HG02885 (cell line): Measurements from ENCODE around the gene HDHD5.
"Not testable (repeated sequence)": the region's sequence is repeated elsewhere in the genome, so short reads cannot be mapped to it uniquely, and the experiment has no call there.

ENCODE experiments used
- ATAC-seq: cut with Tn5 transposase; IDR thresholded peaks from one replicate; pipeline ENCODE4 v1.9.1; 2021; ENCODE audit warnings: mild to moderate bottlenecking; ENCODE audit not compliant: unreplicated experiment, poor library complexity

HDHD5 gene

DNA sequence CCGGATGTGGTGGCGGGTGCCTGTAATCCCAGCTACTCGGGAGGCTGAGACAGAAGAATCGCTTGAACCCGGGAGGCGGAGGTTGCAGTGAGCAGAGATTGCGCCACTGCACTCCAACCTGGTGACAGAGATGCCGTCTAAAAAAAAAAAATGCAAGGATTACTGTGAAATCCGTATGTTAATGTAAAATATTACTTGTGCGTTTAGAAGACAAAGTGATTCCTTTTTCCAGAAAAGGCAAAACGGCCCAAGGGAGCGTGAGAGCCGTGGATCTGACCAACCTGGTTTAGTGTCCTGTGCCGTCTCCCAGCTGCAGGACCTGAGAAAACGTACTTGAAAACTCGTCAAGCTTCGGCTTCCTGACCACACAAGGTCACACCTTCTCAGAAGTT is 905 bp downstream of the HDHD5 start:
- ATAC-seq = no peak

DNA sequence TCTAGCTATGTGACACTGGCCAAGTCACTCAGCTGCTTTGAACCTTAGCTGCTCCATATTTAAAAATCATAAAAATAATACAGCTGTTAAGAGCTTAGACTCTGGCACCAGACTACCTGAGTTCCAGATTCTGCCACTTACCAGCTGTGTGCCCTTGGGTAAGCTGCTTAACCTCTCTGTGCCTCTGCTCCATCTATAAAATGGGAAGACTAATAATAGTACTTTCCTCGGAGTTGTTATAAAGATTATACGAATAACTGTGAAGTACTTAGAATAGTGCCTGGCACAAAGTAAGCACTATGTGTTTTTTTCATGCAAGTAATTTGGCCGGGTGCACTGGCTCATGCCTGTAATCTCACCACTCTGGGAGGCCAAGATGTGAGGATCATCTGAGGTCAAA is 1.4 kb downstream of the HDHD5 start:
- no peak for ATAC-seq

DNA sequence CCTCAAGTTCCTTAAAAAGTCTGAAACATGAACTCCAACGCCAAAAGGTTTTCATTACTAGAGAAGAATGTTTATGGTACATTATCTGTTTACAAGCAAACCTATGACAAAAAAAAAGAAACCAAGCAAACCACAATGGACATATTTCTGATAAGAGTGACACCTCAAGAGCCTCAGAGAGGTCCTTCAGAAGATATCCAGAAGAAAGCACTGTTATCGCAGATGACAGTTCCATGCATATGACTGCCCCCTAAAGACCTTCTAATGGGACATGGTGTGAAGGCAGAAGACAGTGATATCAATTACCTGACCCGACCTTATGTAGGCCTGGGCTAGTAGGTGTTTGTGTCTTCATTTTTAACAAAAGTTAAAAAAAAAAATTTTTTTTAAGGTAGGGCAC is 3.1 kb downstream of the HDHD5 start:
- ATAC-seq = no peak

DNA sequence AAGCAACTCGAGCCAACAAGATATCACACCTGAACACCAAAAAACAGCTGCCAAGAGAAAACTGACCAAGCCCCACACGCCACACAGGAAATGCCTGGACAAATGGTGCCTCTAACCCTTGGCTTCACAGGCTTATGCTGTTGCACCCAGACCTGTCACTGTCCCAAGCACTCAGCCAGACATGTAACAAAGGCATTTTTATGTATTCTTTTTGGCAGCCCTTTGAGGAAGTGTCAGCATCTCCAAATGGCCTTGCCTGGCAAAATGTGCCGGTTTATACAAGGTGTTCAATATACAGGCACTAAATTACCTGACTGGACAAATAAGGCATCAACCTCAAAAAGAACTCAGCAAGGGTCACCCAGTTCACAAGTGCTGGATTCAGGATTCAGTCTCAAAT is 6.1 kb downstream of the HDHD5 start:
- ATAC-seq = no peak

DNA sequence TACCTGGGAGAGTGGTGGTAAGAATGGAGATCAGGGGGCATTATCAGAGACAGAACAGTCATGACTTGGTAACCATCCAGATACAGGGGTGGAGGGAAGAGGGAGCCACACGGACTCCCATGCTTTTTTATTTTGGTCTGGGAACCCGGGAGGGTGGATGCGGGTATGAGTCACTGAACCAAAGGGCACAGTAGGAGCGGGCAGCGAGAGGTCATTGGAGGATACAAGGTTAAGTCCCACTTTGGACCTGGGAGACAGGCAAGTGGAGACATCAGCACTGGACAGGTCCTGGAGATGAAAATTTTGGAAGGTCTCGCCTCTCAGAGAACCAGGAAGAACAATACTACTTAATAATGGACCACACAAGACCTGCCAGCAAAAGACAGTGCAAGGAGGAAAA is 6.7 kb downstream of the HDHD5 start:
- ATAC-seq = no peak

DNA sequence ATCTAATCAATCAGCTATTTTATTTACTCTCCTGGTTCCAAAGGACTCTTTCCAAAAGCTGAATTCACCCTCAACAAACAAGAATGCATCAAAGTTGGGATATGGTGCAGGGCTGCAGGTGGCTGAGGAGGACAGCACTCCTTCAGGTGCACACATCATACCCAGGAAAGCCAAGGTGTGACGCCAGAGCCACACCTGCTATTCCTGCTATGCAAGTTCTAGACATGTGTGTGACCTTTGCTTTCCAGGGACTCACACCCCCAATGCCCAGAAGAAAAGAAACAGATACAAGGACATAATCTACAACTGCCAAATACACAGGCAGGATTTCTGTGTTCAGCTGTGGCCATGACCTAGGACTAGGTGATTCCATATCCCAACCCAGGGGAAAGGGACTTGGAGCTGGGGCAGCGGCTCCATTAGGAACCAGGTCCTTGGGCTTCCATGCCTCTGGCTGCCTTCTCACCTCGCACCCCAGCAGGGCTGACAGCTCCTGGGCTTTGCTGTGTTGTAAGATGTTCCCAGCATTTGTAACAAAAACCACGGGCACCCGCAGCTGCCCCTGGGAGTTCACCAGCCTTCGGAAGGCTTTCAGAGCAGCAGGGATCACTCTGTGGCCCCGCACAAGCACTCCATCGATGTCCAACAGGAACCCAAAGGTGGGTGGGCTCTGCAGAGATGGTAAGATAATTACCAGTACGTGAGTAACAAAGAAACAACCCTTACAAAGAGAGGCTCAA is 9.8 kb downstream of the HDHD5 start:
- no peak for ATAC-seq

DNA sequence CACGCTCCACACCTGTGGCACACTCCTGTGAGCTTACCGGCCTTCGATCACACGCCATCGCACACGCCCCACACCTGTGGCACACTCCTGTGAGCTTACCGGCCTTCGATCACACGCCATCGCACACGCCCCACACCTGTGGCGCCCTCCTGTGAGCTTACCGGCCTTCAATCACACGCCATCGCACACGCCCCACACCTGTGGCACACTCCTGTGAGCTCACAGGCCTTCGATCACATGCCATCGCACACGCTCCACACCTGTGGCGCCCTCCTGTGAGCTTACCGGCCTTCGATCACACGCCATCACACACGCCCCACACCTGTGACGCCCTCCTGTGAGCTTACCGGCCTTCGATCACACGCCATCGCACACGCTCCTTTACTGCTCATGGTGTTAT is 11.6 kb downstream of the HDHD5 start:
- ATAC-seq = not testable (repeated sequence)

DNA sequence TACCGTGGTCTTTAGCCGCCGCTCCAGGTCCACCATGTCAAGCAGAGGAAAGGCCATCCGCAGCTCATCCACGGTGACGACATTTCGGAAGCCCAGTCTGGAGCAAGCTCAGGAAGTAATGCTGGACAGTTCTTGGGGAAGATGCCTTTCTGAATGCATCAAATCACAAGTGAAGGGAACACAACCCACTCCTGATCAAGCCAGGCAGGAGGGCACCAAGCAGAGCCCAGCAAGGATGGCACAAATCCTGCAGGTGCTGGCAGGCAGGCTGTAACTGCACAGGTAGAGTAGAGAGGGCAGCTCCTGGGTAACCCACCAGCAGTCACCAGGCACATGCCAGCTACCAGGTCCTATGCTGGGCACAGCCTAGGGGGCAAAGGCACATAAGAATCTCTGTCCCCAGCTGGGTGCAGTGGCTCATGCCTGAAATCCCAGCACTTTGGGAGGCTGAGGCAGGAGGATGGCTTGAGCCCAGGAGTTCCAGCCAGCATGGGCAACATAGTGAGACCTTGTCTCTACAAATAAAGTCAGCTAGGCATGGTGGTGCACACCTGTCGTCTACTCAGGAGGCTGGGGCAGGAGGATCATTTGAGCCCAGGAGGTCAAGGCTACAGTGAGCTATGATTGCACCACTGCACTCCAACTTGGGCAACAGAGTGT is 13.9 kb downstream of the HDHD5 start:
- ATAC-seq = no peak

DNA sequence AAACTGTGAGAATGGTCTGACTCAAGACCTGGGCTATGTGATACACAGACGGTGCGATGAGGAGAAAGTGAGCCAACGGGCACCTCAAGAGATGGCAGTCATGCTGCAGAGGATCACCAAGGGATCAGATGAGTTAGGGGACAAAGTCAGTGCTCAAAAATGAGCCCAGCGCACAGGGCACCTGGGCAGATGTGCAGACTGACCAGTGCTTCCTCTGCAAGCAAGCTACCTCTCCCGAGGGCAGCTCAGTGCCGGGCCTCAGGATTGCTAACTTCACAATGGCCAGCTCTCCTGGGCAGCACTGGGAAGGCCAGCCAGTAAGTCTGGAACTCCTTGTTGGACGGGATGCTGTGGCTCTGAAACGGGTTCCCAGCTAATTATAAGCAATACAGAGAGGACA is 15.3 kb downstream of the HDHD5 start:
- no peak for ATAC-seq

DNA sequence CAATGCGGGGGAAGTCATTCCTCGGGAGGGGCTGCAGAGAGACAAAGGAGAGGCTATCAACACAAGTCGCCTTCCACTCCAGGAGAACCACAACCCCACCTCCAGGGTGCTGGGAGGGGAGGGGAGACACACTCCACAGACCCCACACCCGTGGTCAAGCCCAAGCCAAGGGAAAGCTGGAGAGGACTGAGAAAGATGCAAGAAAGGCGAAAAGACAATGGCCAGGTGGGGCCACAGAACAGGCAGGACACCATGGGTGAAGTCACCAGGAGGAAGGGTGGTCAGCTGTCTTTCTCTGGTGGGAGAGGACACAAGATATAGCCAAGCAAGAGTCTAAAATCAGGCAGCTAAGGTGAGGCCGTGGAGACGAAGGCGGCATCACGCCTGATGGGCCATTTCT is 16.0 kb downstream of the HDHD5 start:
- no peak for ATAC-seq

DNA sequence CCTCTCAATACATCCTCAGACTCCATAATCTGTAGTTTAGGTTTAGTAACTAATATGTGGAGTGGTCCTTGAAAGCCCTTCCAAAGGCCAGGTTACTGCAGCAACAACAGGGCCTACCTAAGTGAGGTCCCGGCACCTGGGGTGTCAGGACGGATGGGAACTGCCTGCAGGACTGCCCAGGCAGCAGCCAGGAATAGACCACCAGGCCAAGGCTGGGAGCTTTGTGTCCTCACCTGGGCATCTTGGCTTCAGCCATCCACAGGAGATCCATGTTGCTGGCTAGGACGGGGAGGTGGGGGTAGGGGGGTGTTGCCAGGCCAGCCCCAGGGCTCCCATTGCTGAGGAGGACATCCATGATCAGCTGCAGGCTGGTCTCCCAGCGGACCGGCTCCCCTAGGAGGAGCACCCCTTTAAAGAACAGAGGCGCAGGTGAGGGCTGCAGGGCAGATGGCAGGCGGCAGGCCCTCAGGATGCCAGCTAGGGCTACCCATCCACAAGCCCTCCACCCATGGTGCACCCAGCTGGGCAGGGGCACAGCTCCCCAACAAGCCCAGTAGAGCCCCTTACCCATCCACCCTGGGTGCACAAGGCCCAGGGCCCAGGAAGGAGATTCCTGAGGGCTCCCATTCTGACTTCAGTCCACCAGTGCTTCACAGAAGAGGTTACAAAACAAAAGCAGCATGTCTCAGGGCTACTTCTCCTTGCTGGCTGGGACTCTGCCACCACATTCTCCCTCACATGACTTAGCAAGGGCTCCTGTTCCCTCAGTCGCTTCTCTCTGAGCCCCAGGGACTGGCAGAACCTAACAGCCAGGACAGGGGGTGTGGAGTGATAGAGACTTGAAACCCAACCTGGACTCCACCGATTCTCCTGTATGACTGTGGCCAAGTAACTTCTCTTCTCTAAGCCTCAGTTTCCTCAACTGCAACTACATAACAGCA is 18.0 kb downstream of the HDHD5 start:
- ATAC-seq = no peak

DNA sequence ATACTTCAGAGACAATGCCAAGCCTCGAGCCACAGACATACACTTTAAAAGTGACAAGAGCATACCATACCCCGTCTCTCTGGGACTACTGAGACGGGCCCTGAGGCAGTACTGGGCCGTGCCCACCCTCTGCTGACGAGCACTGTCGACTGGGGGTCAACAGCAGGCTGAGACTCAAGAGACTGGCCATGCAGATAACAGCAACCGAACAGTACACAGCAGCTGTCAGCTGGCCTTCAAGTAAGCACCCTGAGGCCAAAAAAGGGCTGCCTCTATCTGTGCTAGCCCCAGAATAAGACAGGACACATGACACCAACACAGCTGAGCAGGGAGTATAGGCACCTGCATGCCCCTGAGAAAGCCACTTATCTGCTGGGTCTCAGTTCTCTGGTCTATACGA is 19.1 kb downstream of the HDHD5 start:
- ATAC-seq = no peak

DNA sequence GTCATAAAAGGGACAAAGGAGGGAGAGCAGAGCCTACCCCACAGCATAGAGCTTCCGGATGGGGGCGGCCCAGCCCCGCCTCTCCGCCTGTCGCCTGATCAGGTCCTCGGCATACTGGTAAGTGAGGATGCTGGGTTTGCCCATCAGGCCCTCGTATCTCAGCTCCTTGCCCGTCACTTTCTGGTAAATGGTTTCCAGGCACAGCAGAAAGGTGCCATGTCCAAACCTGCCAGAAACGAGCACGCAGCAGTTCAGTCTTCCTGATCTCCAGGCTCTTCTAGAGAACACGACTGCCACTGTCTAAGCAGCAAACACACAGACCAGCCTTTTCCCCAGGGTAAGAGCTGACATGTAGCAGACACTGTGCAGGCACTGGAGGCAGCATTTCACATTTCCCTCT is 20.6 kb downstream of the HDHD5 start:
- no peak for ATAC-seq

DNA sequence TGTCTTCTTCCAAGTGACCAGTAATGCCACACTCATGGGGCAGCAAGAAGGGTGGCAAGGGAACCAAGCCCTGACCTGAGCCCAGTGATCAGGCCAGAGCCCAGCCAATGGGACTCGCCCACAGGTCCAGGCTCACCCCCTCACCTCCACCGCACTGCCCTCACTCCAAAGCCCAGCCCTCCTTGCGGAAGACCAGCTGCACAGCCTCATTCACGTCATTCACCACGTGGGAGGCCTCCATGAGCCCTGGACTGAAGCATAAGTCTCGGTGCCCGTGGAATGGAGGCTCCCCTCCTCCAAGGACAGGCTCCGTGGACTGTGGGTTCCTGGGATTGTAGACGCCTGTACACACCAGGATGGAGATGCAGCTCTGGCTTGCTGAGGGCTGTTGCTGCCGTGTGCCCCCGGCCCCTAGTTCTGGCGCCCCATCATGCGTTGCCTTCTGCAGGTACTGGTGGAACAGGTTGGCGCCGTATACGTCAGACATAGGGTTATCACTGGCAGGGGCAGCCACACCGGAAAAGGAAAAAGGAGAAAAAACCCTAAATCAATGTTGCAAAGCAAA is 21.1 kb downstream of the HDHD5 start:
- ATAC-seq = no peak

DNA sequence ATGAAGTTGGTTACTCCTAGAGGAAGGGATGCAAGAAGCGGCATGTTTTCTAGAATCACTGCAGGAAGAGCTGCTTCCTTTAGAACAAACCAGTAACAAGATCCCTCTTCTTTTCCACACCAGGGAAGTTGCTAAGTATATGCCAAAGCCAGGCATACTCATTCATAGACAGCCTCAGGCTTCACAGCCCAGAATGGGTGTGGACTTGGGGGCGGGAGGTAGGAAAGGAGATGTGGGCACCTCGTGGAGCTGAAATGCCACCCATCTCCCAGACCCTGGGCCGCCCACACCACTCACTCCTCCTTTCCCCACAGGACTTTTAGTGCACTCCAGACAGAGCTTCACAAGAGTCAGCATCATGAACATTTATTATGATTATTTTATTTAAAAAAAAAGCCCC is 21.9 kb downstream of the HDHD5 start:
- no peak for ATAC-seq

DNA sequence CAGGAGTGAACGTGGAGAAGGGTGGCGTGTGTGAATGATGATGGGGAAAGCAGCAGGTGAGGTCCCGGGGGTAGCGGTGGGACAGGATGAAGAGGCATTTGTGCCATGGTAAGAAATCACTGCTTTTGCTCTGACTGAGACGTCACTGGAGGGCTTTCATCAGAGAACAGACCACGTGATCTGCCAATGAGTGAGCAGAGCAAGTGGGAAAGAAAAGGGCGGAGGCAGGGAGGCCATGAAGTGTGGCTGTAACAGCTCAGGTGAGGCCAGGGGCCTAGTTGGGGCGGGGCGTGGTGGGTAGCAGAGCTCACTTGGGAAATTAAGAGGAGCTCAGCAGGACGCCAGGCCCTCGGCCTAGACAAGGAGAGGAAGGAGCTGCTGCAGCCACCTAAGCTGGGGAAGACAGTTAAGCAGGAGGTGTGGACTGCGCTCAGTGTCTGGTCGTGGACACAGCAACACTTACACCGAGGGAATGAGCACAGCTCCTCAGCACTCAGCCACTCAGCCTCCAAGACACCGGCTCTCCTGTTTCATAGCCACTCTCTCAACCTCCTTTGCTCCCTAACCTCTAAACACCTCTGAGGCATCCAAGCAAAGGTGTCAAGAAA is 23.8 kb downstream of the HDHD5 start:
- ATAC-seq = no peak

DNA sequence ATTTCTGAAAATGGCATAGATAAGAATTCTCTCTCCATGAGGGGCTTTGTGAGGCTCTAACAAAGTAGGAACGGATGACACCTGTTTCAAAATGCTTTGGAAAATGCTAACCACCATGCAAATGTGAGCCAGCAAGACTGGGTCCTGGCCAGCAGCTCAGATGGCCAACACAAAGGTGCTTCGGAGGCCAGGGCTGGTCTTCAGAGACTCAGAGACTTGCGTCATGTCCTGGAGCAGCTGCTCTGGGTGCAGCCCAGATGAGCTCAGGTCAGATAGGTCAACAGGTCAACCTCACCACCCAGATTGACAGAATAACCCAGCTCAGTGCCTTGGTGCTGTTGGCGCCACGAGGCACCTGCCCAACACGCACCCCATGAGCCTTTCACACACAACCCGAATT is 25.9 kb downstream of the HDHD5 start:
- no peak for ATAC-seq

DNA sequence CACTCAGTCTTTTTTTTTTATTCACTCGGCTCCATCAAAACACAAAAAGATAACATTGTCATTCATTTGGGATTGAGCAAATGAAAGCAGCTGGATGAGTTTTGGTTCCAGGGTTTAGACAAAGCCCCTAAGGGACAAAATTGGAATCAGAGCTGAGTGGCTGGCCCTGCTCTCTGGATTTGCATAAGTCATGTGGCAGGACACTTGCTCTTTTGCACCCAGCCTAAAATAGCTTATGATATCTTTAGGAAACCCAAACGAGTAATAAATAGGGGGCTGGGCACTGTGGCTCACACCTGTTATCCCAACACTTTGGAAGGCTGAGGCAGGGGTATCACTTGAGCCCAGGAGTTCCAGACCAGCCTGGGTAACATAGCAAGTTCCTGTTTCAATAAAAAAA is 27.0 kb downstream of the HDHD5 start:
- ATAC-seq = no peak

DNA sequence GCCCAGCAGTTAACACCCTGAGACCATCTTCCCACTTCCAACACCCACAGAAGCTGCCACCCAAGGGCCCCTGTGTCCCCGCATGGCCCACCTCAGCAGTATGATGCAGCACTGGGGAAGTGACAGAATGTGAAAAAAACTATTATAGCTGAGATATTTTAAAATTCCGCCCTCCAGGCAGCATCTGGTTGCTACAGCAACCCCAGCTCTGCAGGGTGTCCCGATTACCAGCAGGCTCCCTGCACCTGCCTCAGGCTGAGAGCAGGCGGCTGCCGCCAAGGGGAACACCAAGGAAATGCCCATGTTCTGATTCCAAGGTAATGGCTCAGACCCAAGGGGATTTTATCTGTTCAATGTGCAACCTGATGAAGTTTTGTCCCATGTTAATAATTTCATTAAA is 27.4 kb downstream of the HDHD5 start:
- no peak for ATAC-seq

DNA sequence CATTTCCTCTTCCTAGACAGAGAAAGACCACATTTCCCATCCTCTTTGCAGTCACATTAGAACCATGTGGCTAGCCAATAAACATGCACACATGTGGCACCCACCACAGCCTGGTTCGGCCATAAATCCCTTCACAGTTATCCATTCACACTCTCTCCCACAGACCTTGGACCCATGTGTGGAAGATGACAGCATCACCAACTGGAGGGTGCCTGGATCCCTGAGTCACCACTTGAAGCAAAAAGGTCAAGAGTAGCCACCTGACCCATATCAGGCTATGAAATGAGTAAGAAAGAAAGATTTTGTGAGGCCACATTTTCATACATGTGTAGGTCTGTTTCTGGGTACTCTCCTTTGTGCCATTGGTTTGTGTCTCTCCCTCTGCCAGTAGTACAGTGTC is 28.9 kb downstream of the HDHD5 start:
- no peak for ATAC-seq
